ENCODE measurements around the gene CD27.

- no peak for TF ChIP-seq CTCF (IDR thresholded peaks at IDR 0.05)
- no peak for TF ChIP-seq RXRA (IDR thresholded peaks at IDR 0.05; ENCODE audit: borderline replicate concordance, low read depth)
- TF ChIP-seq POLR2AphosphoS5 (IDR thresholded peaks at IDR 0.05; ENCODE audit: low read depth, low read length), result no peak
- no peak for TF ChIP-seq NFIC (IDR thresholded peaks at IDR 0.05; ENCODE audit: borderline replicate concordance)
- no peak for TF ChIP-seq USF2 (IDR thresholded peaks at IDR 0.05; ENCODE audit: borderline replicate concordance, low read depth, low read length)
- no peak for TF ChIP-seq CHD2 (IDR thresholded peaks at IDR 0.05; ENCODE audit: low read length, partially characterized antibody)
- TF ChIP-seq TAF1 (IDR thresholded peaks at IDR 0.05; ENCODE audit: borderline replicate concordance, low read depth, low read length), result no peak
- no peak for TF ChIP-seq MEF2A (IDR thresholded peaks at IDR 0.05; ENCODE audit: borderline replicate concordance, low read depth)
- TF ChIP-seq GABPA (IDR thresholded peaks at IDR 0.05; ENCODE audit: low read depth), result no peak
- TF ChIP-seq TEAD4 (IDR thresholded peaks at IDR 0.05; ENCODE audit: borderline replicate concordance, insufficient read depth), result no peak
- TF ChIP-seq PBX3 (IDR thresholded peaks at IDR 0.05), result no peak
- no peak for TF ChIP-seq USF1 (IDR thresholded peaks at IDR 0.05; ENCODE audit: borderline replicate concordance, low read depth)
Measured at GRCh38 chr12:6459004-6459337, 14.2 kb downstream of the CD27 start.

Measured in SK-N-SH (cell line).